Measurements from ENCODE around the gene ARHGAP9. TPM values are rescaled to one million over a fixed set of nuclear protein-coding genes. Genes with fewer than 3 reads are reported as not detected.
"Not testable (repeated sequence)": the region's sequence is repeated elsewhere in the genome, so short reads cannot be mapped to it uniquely, and the experiment has no call there.

The ARHGAP9 gene
- total RNA-seq, 1 donor from 2014 or later = 54.2 TPM

DNA sequence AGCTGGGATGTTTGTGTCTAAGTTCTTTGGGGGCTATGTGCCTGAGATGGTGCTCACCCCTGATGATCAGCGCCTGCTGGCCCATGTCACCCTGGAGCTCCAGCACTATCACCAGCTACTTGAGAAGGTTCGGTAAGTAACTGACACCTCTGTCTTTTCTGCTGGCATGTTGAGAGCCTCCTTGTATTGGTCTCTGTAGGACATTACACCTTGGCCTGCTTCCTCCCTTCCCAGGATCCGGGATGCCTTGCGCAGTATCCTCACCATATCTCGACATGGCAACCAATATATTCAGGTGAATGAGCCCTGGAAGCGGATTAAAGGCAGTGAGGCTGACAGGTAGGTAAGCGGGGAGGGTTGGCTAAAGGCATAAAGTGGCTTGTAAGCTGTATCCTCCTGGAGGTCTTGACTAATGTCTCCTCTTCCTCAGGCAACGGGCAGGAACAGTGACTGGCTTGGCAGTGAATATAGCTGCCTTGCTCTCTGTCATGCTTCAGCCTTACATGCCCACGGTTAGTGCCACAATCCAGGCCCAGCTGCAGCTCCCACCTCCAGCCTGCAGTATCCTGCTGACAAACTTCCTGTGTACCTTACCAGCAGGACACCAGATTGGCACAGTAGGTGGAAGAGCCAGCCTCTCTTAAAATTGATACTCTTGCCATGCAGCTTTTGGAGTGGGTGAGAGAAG lies 35.2 kb upstream of the ARHGAP9 start:
- H3K27ac ChIP-seq = no peak overlapping the region
- peaks cover 81% of the 10 kb centered on the region for H3K36me3 ChIP-seq
- intact Hi-C loops (cut with DNase I) = no loop called here
- peaks cover 28% of the 10 kb centered on the region for H3K4me1 ChIP-seq
- no peaks in the 10 kb centered on the region for H3K9me3 ChIP-seq
- no peak for TF ChIP-seq CTCF (IDR thresholded peaks at IDR 0.05)
- no peak overlapping the region for H3K4me3 ChIP-seq
- ATAC-seq (no peak), DNase-seq (no peak)
- H3K27me3 ChIP-seq (ENCODE audit: low read depth) = no peaks in the 10 kb centered on the region

GRCh38 chr12:57514246-57514645 lies 34.6 kb upstream of the ARHGAP9 start:
- intact Hi-C loops (cut with DNase I); H3K27me3 ChIP-seq (ENCODE audit: low read depth); ATAC-seq; H3K27ac ChIP-seq; DNase-seq; H3K4me3 ChIP-seq; H3K9me3 ChIP-seq: not testable (repeated sequence)
- Histone ChIP-seq H3K4me1 (peaks cover 25% of the 10 kb centered on the region), H3K36me3 (peaks cover 88% of the 10 kb centered on the region)

GRCh38 chr12:57513677-57514076 lies 34.0 kb upstream of the ARHGAP9 start:
- Histone ChIP-seq H3K36me3 (peaks cover 93% of the 10 kb centered on the region), H3K4me1 (peaks cover 19% of the 10 kb centered on the region)
- H3K27ac ChIP-seq; H3K9me3 ChIP-seq; H3K4me3 ChIP-seq; H3K27me3 ChIP-seq (ENCODE audit: low read depth); ATAC-seq; DNase-seq; intact Hi-C loops (cut with DNase I): not testable (repeated sequence)

GRCh38 chr12:57513266-57513665 lies 33.6 kb upstream of the ARHGAP9 start:
- Histone ChIP-seq H3K9me3 (no peaks in the 10 kb centered on the region), H3K36me3 (peaks cover 95% of the 10 kb centered on the region), H3K27me3 (ENCODE audit: low read depth) (no peaks in the 10 kb centered on the region), H3K4me1 (peaks cover 15% of the 10 kb centered on the region), H3K27ac (no peak overlapping the region), H3K4me3 (no peak overlapping the region)
- intact Hi-C loops (cut with DNase I) = no loop called here
- no peak for ATAC-seq
- TF ChIP-seq CTCF (IDR thresholded peaks at IDR 0.05) = no peak
- DNase-seq = no peak

DNA sequence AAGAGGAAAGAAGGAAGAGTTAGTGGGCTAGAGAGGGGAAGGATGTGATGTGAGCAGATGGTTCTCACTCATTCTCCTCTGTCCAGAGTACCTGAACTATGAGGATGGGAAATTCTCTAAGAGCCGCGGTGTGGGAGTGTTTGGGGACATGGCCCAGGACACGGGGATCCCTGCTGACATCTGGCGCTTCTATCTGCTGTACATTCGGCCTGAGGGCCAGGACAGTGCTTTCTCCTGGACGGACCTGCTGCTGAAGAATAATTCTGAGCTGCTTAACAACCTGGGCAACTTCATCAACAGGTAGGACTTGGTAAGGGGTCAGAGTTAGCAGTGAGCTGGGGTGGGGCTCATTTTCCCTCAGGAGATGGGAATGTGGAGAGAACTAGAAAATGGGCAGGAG lies 33.0 kb upstream of the ARHGAP9 start:
- Histone ChIP-seq H3K4me1 (peaks cover 9% of the 10 kb centered on the region), H3K9me3 (no peaks in the 10 kb centered on the region), H3K4me3 (no peak overlapping the region), H3K36me3 (peaks cover 90% of the 10 kb centered on the region), H3K27ac (no peak overlapping the region), H3K27me3 (ENCODE audit: low read depth) (no peaks in the 10 kb centered on the region)
- intact Hi-C loops (cut with DNase I) = no loop called here
- no peak for ATAC-seq
- DNase-seq = no peak
- no peak for TF ChIP-seq CTCF (IDR thresholded peaks at IDR 0.05)

DNA sequence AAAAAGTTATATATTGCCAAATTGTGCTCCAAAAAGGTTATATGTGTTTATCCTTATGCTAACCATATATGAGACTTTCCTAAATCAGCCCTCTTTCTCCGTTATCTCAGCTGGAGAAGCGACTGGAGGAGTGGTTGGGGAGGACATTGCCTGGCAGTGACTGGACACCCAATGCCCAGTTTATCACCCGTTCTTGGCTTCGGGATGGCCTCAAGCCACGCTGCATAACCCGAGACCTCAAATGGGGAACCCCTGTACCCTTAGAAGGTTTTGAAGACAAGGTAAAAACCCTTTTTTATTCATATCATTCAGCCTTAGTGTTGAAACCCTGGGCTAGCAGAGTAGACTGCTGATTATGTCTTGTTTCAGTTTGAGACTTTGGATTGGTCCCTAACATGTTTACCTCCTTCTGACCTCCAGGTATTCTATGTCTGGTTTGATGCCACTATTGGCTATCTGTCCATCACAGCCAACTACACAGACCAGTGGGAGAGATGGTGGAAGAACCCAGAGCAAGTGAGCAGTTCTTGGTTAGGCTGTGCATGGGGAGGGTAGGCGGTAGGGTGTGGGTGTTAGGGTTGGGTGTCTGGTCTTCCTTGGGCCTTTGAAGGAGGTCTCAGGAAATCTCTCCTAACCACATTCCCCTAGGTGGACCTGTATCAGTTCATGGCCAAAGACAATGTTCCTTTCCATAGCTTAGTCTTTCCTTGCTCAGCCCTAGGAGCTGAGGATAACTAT lies 32.1 kb upstream of the ARHGAP9 start:
- no peak for TF ChIP-seq CTCF (IDR thresholded peaks at IDR 0.05)
- intact Hi-C loops (cut with DNase I) = no loop called here
- no peaks in the 10 kb centered on the region for H3K4me1 ChIP-seq
- H3K27ac ChIP-seq = no peak overlapping the region
- no peaks in the 10 kb centered on the region for H3K9me3 ChIP-seq
- DNase-seq = no peak
- H3K36me3 ChIP-seq = peaks cover 81% of the 10 kb centered on the region
- no peak for ATAC-seq
- H3K27me3 ChIP-seq (ENCODE audit: low read depth) = no peaks in the 10 kb centered on the region
- no peak overlapping the region for H3K4me3 ChIP-seq

All from lower lobe of right lung (tissue), 2 donors.